SU-DHL-6 (cell line): ENCODE results near the gene SESTD1.

Experiments
- H2AFZ ChIP-seq: fragments of 200-600 bp; sonication (generic); 2 replicates; pipeline ENCODE4 v1.6.1; 2014; ENCODE audit warnings: low read depth, mild to moderate bottlenecking, moderate library complexity, mixed read lengths, antibody characterized with exemption, low read length; ENCODE audit not compliant: severe bottlenecking
- H3F3A ChIP-seq: fragments of 200-600 bp; shearing (Covaris generic); 2 replicates; pipeline ENCODE4 v1.6.0; 2016; ENCODE audit warnings: antibody characterized with exemption, mild to moderate bottlenecking; ENCODE audit not compliant: insufficient read depth
- H3K27ac ChIP-seq: fragments of 200-600 bp; sonication (generic); 2 replicates; pipeline ENCODE4 v1.5.1; 2016; ENCODE audit warnings: low read depth, mild to moderate bottlenecking, low read length, moderate library complexity, mixed read lengths
- H3K27me3 ChIP-seq: fragments of 200-600 bp; sonication (generic), shearing (Covaris generic); 2 replicates; pipeline ENCODE4 v1.6.0; 2014; ENCODE audit warnings: mild to moderate bottlenecking, low read length
- H3K36me3 ChIP-seq: fragments of 200-600 bp; sonication (generic); 2 replicates; pipeline ENCODE4 v1.6.1; 2014; ENCODE audit warnings: mild to moderate bottlenecking, low read length, mixed read lengths
- H3K4me2 ChIP-seq: fragments of 300-600, 200-600 bp; shearing (Covaris generic), sonication (generic); 2 replicates; pipeline ENCODE4 v1.6.0; 2014; ENCODE audit warnings: low read length, low read depth, mild to moderate bottlenecking; ENCODE audit not compliant: poor library complexity, severe bottlenecking
- H3K4me3 ChIP-seq: fragments of 200-600 bp; sonication (generic); 2 replicates; pipeline ENCODE4 v1.5.1; 2014; ENCODE audit warnings: antibody characterized with exemption, low read length, mild to moderate bottlenecking, mixed read lengths; ENCODE audit not compliant: insufficient read depth, poor library complexity, severe bottlenecking
- H3K79me2 ChIP-seq: fragments of 200-600 bp; sonication (generic); 2 replicates; pipeline ENCODE4 v1.6.1; 2014; ENCODE audit warnings: mild to moderate bottlenecking, low read length, moderate library complexity; ENCODE audit not compliant: insufficient read depth
- H3K9ac ChIP-seq: fragments of 200-600 bp; sonication (generic); 2 replicates; pipeline ENCODE4 v1.7.0; 2014; ENCODE audit warnings: mild to moderate bottlenecking, low read length
- H3K9me2 ChIP-seq: fragments of 200-600 bp; sonication (generic); replicated peaks from 2 replicates; pipeline ENCODE4 v1.6.1; 2014; ENCODE audit warnings: low read length; ENCODE audit not compliant: insufficient read depth
- H3K9me3 ChIP-seq: fragments of 200-600 bp; sonication (generic); 2 replicates; pipeline ENCODE4 v1.6.1; 2014; ENCODE audit warnings: low read length, mixed read lengths; ENCODE audit not compliant: insufficient read depth
- H4K20me1 ChIP-seq: fragments of 200-600 bp; sonication (generic); 2 replicates; pipeline ENCODE4 v1.6.1; 2014; ENCODE audit warnings: low read depth, mild to moderate bottlenecking, antibody characterized with exemption, low read length, moderate library complexity, mixed read lengths
- CTCF ChIP-seq: fragments of 200-600 bp; sonication (generic); IDR thresholded peaks from one replicate; pipeline ENCODE4 v1.5.1; 2017; ENCODE audit warnings: antibody characterized with exemption, mild to moderate bottlenecking, low read length, moderate library complexity; ENCODE audit not compliant: insufficient read depth, poor library complexity, severe bottlenecking
- EZH2phosphoT487 ChIP-seq: fragments of 200-600 bp; sonication (generic), shearing (Covaris generic); conservative IDR thresholded peaks from 2 replicates; pipeline ENCODE4 v1.6.1; 2018; ENCODE audit warnings: mild to moderate bottlenecking, antibody characterized with exemption, low read length, moderate library complexity, mixed read lengths

Gene SESTD1

GRCh38 chr2:179268277-179268925 is 3.8 kb upstream of the SESTD1 start:
- no peak overlapping the region for H3K27ac ChIP-seq
- H3K27me3 ChIP-seq = no peaks in the 10 kb centered on the region
- no peak overlapping the region for H3K9ac ChIP-seq
- H3K4me2 ChIP-seq = no peak overlapping the region
- no peaks in the 10 kb centered on the region for H4K20me1 ChIP-seq
- H2AFZ ChIP-seq = no peak overlapping the region
- H3K4me3 ChIP-seq = no peak overlapping the region
- no peaks in the 10 kb centered on the region; the same call in 1 of the 2 replicates for H3F3A ChIP-seq
- H3K9me3 ChIP-seq = no peaks in the 10 kb centered on the region
- H3K36me3 ChIP-seq = no peaks in the 10 kb centered on the region
- TF ChIP-seq EZH2phosphoT487 = no peak
- TF ChIP-seq CTCF = no peak
- H3K9me2 ChIP-seq = no peaks in the 10 kb centered on the region
- no peaks in the 10 kb centered on the region for H3K79me2 ChIP-seq

- H3K4me2 ChIP-seq = no peak overlapping the region
- no peaks in the 10 kb centered on the region for H3K79me2 ChIP-seq
- TF ChIP-seq EZH2phosphoT487 (no peak), CTCF (no peak)
- H3K27me3 ChIP-seq = no peaks in the 10 kb centered on the region; the same call in 1 of the 2 replicates
- H3K27ac ChIP-seq = no peak overlapping the region
- no peaks in the 10 kb centered on the region for H3K9me2 ChIP-seq
- no peaks in the 10 kb centered on the region for H3K36me3 ChIP-seq
- no peaks in the 10 kb centered on the region for H4K20me1 ChIP-seq
- no peaks in the 10 kb centered on the region; the same call in 1 of the 2 replicates for H3K9me3 ChIP-seq
- no peak overlapping the region for H3K9ac ChIP-seq
- H2AFZ ChIP-seq = no peak overlapping the region
- H3F3A ChIP-seq = peaks cover 6% of the 10 kb centered on the region; the same call in 1 of the 2 replicates
- no peak overlapping the region for H3K4me3 ChIP-seq
Observed at GRCh38 chr2:179266271-179266670, 1.6 kb upstream of the SESTD1 start.

DNA sequence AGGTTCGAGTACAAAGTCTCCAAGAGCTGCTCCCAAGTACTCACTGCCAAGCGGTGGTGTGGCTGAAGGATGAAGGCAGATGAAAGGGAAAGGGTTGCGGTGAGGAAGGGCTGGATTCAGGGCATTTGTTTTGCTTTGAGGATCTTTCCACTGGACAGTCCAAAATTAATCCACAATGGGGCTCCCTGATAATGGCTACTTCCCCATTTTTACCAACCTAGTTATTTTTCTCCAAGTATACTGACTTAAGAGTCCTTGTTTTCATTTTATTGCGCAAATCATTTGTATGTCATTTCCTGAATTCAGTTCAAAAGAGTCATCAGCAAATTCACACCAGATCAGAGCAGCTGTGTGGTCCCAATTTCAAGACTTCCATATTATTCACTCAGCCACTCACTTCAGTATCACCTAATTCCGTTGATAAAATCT is 464 bp upstream of the SESTD1 start:
- H2AFZ ChIP-seq = peak overlapping the region; percentile 64
- no peaks in the 10 kb centered on the region for H4K20me1 ChIP-seq
- no peaks in the 10 kb centered on the region; the same call in 1 of the 2 replicates for H3K27me3 ChIP-seq
- TF ChIP-seq CTCF = no peak
- TF ChIP-seq EZH2phosphoT487 = no peak
- H3K4me2 ChIP-seq = peak overlapping the region; percentile 67
- H3K36me3 ChIP-seq = no peaks in the 10 kb centered on the region
- peak overlapping the region; percentile 77 for H3K4me3 ChIP-seq
- H3K9me2 ChIP-seq = no peaks in the 10 kb centered on the region
- H3K9me3 ChIP-seq = no peaks in the 10 kb centered on the region; the same call in 1 of the 2 replicates
- H3F3A ChIP-seq = peaks cover 6% of the 10 kb centered on the region; the same call in 1 of the 2 replicates
- peak overlapping the region; percentile 66 for H3K9ac ChIP-seq
- H3K79me2 ChIP-seq = no peaks in the 10 kb centered on the region
- H3K27ac ChIP-seq = no peak overlapping the region
